T-helper 2 cell treated with Interferon-gamma antibody and Interleukin-4, amounts not matched to agents 100 ng/mL and 5 ng/mL, for 36 hours (primary cell): ENCODE measurements around the gene PIWIL1. TPM values are rescaled to one million over a fixed set of nuclear protein-coding genes. Genes with fewer than 3 reads are reported as not detected.

Experiments used
- intact Hi-C: fragments of 100-400 bp; cut with micrococcal nuclease; formaldehyde crosslinking; loops from one replicate; pipeline ENCODE4 v1.15.1; 2023
- total RNA-seq: library from RNA; stranded (reverse); gene quantifications from 2 replicates; pipeline ENCODE4 v1.2.3, GENCODE V29; 2022

Gene PIWIL1
- total RNA-seq, 1 donor from 2014 or later: 0.27 TPM

DNA sequence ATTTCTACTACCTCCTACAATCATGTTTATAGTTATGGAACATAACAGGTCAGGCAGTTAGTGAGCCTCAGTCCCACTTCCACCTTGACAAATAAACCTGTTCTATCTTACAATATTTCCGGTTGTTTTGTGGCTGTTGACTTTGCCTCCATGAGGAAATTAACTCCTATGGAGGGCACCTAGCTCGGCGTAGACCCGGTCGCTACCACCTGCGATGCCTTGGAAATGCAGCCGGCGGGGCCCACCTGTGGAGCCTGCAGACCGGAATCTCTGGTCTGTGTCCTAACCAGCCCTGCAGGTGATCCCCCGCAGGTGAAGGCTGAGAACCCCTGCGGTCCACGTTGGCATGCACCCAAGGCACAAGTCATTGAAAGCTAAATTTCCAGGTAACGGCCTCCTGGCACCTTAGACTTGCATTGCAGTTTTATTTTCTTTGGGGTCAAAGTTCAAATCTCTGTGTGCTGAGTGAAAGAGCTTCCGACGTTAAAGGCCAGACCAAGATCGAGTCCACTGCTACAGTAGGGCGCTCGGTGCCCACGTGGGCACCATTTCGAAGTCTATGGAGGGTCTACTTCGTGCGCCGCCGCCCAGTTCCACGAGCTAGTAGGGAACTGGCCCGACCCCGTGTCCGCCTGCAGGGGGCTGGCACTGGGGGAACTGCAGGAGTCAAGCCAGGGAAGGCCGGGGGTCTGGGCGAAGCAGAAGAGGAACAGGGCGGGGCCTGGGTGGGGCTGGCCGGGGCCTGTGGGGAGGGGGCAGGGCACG lies 782 bp upstream of the PIWIL1 start:
- intact Hi-C loops: no loop called here

DNA sequence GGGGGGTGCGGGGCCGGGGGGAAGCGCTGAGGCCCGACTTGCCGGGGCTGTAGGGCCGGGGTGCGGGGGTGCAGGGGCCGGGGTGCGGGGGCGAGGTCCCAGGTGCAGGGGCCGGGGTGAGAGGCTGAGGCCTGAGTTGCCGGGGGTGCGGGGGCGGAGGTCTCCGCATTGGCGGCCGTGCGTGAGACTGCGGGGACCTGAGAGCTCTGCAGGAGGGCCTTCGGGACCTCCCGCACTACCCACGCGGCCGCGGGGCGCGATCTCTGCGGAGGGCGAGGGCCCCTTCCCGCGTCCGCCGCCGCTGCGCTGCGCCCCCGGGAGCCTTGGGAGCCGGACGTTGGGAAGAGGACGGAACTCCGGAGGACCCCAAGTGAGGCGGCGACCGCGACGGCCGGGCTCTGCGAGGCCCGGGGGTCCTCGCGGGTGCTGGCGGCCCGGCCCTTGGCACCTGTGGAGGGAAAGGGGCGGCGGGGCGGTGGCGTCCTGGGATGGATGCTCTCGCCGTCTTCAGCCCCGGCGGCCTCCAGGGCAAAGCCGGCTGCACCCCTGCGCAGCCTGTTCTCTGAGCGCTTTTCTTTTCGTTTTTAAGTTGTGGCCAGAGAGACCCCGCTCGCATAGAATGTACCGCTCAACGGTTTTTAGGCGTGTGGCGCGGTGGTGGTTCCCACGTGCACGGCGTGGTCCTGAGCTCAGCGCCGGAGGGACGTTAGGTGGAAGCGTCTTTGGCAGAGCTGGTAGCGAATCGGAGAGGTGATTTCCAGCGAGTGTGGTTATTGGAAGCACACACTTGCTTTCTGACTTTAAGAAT lies 1.3 kb downstream of the PIWIL1 start:
- intact Hi-C loops: no loop called here

DNA sequence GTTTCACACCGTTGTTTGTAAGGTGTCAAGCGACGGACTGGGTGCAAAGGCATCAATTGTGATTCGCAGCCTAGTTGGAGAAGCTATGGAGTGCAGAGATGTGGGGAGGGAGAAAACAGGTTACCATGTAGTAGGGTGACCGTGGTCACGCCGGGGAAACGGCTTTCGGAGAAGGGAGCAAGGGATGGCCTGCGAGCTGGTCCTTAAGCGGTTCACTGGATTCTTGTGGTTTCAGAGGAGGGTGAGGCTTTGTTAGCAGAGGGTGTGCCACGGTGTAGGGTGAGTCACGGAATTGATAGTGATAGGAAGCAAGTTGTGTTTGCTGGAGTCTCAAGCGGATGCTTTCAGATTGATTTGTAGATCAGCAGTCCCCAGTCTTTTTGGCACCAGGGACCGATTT lies 2.3 kb downstream of the PIWIL1 start:
- intact Hi-C loops: no loop called here

DNA sequence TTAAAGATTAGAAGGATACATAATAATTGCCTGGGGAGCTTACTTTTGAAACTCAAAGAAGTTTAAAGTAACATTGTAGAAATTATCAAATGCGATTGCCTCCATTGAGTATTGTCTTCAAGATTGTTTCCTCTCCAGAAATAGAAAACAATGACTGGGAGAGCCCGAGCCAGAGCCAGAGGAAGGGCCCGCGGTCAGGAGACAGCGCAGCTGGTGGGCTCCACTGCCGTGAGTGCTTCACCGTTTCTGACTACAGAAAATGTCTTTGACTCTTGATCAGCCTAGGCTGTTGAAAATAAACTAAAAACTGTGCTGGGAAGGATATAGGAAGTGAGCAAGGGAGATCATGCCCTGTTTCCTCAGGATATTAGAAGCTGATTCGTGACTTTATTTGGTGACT lies 4.8 kb downstream of the PIWIL1 start:
- intact Hi-C loops: no loop called here

DNA sequence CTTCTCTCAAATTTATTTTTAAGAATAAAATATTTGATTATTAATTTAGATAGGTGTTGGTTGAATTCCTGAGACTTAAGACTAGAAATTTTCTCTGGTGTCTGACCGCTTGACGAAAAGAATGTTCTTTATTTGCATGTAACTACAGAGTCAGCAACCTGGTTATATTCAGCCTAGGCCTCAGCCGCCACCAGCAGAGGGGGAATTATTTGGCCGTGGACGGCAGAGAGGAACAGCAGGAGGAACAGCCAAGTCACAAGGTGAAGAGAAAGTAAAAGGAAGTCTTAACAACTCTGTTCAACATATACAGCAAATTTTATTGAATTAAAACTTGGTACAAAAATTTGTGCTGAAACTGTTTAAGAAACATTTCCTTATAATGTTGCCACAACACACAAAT lies 5.2 kb downstream of the PIWIL1 start:
- intact Hi-C loops: no loop called here

DNA sequence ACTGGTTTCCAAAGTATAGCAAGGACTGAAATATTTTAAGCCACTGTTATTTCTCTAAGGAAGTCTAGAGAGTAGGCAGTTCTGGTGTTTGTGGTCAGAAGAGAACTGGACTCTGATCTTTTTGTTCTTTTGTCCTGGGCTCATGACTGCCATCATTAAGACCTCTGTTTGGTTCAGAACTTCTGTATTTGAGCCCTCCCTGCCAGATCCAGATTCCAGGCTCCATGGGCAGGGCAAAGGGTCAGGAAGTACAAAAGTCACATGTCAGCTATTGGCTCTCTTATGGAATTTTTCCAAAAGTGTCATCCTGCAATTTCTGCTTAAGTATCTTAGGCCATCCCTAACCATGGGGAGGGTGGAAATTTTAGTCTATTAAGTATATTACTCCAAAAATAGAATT lies 6.8 kb downstream of the PIWIL1 start:
- intact Hi-C loops: no loop called here

DNA sequence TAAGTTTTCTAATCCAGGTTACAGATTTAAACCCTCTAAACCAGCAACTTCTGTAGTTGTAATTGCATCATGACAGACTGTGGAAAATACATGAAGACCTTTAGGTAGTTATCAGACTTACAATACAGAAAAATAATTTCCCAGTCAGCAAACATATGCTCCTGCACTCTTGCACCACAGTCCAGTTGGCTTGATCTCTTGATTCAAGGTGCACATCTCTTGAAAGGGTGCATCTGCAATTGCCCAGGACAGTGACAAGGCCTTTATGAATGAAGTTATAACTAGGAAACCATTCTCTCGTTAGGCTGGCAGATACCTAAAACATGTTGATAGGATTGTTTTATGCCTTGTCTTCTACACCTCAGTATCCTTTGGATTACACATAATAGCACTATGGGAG lies 7.6 kb downstream of the PIWIL1 start:
- intact Hi-C loops: no loop called here

DNA sequence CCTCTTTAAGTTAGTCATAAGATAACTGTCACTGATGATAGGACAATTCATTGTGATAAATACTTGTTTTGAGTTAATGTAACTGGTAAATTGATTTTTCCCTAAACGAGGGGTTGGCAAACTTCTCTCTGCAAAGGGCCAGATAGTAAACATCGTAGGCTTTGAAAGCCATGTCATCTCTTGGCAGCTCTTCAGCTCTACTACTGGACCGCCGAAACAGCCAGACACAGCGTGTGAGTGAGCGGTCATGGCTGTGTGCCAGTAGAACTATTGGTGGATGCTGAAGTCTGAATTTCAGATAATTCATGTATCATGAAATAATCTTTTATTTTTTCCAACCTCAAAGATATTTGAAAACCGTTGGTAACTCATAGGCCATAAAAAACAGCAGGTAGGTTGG lies 9.9 kb downstream of the PIWIL1 start:
- intact Hi-C loops: no loop called here

DNA sequence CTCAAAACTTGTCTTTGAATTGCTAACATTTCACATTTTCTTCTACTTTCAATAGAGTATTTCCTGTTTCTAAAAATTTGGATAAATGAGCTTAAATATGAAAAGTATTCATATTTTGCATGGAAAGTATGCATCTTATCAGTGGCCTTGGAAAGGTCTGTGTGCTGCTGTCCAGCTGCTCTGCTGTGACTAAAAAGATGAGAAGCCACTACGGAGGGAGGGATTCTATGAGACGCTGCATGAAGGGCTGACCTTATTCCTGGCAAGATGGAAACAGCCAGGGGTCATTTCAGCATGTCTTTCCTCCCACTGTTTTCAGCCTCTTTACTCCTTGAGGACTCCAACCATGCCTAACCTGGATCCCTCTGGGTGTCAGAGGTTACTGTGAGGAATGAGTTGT lies 13.0 kb downstream of the PIWIL1 start:
- intact Hi-C loops: no loop called here

DNA sequence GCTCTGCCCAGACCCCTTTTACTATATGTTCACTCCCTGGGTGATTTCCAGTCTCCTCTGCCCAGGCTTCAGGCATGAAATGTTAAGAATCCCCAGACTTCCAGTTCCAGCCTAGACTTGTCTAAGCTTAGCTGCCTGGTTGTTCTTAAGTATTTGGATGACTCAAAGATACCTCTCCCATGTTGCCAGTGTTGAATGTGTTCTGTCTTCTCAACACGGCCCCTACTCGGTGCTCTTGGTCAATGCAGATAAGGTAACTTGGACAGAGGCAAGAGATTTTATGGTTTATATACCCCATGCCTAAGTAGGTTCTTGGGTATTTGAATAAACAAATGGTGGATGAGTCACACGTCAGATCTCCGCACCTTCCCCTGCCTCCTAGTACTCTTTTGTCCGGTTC lies 13.6 kb downstream of the PIWIL1 start:
- intact Hi-C loops: no loop called here

DNA sequence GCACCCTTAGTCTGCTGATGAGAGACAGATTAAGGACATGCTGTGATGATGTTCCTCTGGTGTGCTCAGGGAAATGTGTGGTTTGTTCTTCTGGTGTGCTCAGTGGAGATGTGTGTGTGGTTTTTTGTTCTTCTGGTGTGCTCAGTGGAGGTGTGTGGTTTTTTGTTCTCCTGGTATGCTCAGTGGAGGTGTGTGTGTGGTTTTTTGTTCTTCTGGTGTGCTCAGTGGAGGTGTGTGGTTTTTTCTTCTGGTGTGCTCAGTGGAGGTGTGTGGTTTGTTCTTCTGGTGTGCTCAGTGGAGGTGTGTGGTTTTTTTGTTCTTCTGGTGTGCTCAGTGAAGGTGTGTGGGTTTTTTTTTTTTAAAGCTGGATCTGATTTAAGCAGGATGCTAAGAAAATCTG lies 15.4 kb downstream of the PIWIL1 start:
- intact Hi-C loops: no loop called here

DNA sequence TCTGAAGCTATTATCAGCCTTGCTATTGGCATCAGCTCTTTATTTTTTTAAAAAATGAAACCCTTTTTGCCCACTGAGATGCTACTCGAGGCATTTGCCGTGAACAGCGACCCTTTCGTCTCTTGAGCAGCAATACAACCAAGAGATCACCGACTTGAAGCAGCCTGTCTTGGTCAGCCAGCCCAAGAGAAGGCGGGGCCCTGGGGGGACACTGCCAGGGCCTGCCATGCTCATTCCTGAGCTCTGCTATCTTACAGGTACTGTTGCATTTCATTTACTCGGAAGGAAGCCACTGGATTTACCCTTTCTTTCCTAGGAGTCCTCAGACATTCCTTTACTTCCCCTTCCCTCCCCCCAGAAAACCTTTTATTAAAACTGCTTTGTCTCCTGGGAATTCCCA lies 16.7 kb downstream of the PIWIL1 start:
- intact Hi-C loops: no loop called here

DNA sequence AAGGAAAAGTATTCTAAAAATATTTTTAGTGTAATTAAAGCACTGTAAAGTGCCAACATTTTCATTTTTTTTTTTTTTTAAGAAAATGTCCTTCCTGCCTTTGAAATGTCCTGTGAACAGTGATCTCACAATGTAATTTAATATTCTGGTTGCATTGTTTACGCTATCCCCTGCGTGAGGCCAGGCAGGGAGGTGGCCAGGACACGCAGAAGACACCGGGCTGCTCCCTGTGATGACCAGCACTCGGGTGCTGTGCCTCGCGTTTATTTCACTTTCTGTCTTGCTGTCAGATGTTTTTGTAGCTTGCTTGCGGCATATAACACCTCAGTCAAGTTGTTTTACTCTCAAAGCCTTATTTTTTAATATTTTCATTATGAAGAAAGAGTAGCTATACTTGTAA lies 18.5 kb downstream of the PIWIL1 start:
- intact Hi-C loops: no loop called here

DNA sequence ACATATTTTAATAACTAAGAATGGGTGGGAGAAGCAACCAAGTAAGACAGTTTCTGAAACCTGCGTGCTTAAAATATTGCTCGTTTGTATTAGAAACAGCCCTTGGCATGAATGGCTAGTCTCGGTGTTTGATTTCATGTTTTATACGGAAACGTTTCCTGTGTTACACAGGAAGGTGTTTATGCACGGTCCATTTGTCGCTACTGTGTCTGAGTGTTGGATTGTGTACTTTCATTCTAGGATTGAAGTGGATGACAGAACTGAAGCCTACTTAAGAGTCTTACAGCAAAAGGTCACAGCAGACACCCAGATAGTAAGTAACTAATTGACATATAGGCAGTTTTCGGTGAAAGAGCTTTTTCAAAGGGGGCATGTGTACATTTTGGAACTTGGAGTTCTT lies 19.6 kb downstream of the PIWIL1 start:
- intact Hi-C loops: no loop called here

DNA sequence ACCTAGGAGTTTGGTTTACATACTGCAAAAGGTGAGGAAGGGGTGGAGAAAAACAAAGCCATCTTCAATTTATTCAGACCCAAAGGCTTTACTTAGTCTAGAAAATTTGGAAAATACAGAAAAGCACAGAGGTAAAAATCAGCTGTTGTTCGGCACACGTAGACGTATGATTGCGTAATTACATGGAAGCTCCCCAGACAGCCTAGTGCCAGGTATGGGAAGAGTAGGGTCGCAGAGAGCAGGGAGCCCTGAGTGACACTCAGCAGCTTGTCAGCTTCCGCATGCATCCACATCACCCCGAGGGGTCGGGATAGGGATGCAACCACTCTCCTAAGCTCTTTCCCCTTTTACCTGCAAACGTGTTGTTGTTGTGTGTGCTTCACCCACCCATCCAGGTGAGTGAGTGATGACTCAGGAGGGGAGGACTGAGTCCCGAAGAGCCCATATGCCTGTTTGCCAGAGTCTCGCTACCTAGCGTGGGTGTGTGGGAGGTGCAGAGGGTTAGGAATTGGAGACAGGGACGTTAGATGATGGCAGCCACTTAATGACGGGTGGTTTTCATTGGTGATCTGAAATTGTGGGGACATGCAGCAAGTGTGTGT lies 20.1 kb downstream of the PIWIL1 start:
- intact Hi-C loops: no loop called here

DNA sequence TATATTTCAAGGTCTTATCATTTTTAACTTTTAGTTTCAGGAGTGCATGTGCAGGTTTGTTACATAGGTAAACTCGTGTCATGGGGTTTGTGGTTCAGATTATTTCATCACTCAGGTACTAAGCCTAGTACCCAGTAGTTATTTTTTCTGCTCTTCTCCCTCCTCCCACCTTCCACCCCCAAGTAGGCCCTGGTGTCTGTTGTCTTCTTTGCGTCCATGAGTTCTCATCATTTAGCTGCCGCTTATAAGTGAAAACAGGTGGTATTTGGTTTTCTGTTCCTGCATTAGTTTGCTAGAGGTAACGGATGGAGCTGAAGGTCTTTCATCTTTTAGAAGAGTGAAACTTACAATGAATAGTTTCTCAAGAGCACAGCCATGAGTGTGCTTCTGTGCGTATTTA lies 24.4 kb downstream of the PIWIL1 start:
- intact Hi-C loops: no loop called here

DNA sequence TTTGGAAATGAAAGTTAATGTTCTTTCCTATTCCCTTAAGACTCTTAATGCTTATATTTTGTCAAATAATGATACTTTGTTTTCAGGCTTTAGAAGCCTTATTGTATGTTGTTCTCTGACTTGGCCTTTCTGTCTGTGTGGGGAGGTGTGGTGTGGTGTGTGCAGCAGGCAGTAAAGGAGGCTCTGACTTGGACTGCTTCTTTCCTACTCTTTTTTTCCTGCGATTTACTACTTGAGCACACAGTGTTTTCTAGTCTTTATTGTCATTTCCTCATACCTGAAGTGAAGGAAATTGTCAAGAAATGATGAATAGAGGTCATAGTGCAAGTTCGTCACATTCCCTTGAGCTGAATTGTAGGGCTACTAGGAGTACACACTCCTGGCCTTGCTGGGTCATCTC lies 26.9 kb downstream of the PIWIL1 start:
- intact Hi-C loops: no loop called here

DNA sequence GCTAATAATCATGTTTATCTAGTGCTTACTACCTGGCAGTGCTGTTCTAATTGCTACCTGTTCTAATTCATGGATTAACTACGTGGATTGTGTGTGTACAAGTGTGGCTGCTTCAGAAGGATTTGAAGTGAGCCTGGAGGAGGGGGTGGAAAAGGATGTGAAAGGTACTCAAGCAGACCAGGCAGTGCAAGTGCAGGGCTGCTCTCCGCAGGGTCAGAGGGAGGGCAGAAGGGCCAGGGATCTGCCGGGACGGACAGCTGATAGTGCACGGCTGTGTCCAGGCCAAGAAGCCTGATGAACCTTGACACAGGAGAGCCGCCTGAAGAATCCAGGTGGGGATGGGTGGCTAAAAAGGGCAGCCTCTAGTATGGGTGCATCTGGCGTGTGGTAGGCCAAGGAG lies 28.5 kb downstream of the PIWIL1 start:
- intact Hi-C loops: no loop called here

DNA sequence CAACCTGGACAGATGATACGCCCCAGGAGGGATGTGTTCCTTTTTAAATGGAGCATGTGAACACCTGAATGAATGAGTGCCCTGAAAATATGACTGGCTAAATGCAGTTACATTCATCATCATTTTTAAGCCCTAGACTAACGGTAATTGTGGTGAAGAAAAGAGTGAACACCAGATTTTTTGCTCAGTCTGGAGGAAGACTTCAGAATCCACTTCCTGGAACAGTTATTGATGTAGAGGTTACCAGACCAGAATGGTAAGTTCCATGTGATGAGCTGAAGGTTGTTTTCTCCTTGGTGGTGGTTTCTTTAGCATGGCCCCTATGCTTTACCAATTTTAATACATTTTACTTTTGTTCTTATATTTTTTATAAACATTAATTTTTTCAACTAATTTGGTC lies 29.3 kb downstream of the PIWIL1 start:
- intact Hi-C loops: no loop called here

DNA sequence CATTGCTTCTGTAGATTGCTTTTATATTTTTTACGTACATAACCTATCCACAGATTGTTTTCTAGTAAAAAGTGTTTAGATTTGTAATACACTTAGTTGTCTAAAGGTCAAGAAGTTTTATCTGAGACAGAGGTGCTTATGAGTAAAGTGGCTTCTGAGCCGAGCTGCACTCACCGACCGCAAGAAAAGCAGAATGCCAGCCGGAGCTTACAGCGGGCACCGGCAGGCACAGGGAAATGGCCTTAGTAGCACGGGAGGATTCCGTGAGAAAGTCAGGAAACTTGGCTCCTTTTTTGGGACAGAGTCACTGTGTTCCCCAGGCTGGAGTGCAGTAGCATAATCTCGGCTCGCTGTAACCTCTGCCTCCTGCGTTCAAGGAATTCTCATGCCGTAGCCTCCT lies 29.8 kb downstream of the PIWIL1 start:
- intact Hi-C loops: no loop called here

DNA sequence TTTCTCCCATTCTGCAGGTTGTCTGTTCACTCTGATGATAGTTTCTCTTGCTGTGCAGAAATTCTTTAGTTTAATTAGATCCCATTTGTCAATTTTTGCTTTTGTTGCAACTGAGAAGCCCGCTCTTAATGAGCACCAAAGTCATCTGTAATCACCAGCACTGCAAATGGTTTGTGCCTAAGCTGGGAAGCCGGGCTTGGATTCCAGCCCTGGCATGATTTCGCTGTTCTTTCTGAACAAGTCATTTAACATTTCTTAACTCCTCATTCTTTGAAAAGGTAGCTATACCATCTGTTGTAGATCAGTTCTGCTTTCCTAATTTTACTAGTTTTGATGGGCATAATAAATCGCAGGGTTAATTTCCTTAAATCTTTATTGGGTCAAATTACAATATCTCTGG lies 32.1 kb downstream of the PIWIL1 start:
- intact Hi-C loops: no loop called here

DNA sequence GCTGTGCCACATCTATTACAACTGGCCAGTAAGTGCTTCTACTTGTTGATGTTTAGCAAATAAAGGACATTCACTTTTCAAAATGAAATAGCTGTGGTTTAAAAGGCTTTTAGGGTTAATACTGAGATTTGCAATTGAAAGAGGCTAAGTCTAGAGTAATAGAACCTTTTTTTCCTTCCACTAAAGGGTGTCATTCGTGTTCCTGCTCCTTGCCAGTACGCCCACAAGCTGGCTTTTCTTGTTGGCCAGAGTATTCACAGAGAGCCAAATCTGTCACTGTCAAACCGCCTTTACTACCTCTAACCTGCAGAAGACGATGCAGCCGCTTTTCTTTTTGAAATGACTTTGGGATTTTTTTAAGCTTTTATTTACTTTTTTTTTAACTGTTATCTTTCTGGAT lies 33.6 kb downstream of the PIWIL1 start:
- intact Hi-C loops: no loop called here

DNA sequence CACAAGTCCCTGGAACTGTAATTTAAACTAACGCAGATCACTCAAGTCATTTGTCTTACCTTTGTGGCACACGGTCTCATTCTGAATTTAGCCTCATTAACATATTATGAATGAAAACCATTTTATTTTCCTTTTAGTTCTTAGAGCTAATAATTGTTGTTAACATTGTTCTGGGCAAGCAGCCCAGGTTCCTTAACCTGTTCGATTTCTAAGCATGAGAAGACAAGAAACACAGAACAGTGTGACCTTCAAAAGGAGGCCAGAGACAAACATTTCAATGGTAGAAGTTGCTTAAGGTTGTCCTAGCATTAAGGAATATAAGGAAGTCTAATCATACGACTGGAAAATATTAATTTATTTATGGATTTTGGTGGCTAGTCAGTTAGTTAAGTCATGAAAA lies 35.2 kb downstream of the PIWIL1 start:
- intact Hi-C loops: no loop called here
